Adrenal gland (tissue), 5 donors: ENCODE data around the gene CIBAR2.

Source experiments
- CTCF ChIP-seq, 6 experiments: fragments of 450-650 bp in 4 of 6; fragments of 200-600 bp in 2 of 6; sonication (generic) in 1 of 6; IDR thresholded peaks; 1 replicate in 5 of 6; 2 replicates in 1 of 6; pipeline versions ENCODE4 v1.5.1 to v1.8.0; 2016 to 2021; ENCODE audit warnings: antibody characterized with exemption in 6 of 6, mild to moderate bottlenecking in 2 of 6, moderate library complexity in 1 of 6
- POLR2A ChIP-seq, 2 donors: fragments of 450-650 bp; IDR thresholded peaks; one replicate each; pipeline ENCODE4 v1.6.1; 2017; ENCODE audit warnings: antibody characterized with exemption in 2 of 2, mild to moderate bottlenecking in 2 of 2, moderate library complexity in 1 of 2
- donor health status: DM: no; HTN: no; CAD: no.

- TF ChIP-seq CTCF (IDR thresholded peaks at IDR 0.05) (peak; percentile 53 to 89 (median 75)), POLR2A (IDR thresholded peaks at IDR 0.05) (no peak)
These were observed 25.7 kb downstream of the CIBAR2 start for GRCh38 chr16:85086347-85087291.
